IMR-90 (cell line): Measurements from ENCODE around the gene STAT1.

Experiments
- BHLHE40 ChIP-seq: fragments of 150-350 bp; IDR thresholded peaks from 2 replicates; pipeline ENCODE4 v1.6.1; 2016; ENCODE audit warnings: mild to moderate bottlenecking, low read depth, low read length
- CEBPB ChIP-seq: IDR thresholded peaks from 2 replicates; pipeline ENCODE4 v1.6.1; 2012; ENCODE audit warnings: low read depth, low read length, improper control_type of control experiment
- CTCF ChIP-seq: conservative IDR thresholded peaks from 2 replicates; pipeline ENCODE4 v1.5.1; 2012; ENCODE audit warnings: mild to moderate bottlenecking, low read depth, low read length, improper control_type of control experiment
- NFE2L2 ChIP-seq: fragments of 150-350 bp; IDR thresholded peaks from 2 replicates; pipeline ENCODE4 v1.6.1; 2016; ENCODE audit warnings: low read depth, mild to moderate bottlenecking, low read length
- POLR2A ChIP-seq: IDR thresholded peaks from 2 replicates; pipeline ENCODE4 v1.6.1; 2012; ENCODE audit warnings: mild to moderate bottlenecking, low read depth, low read length
- RAD21 ChIP-seq: IDR thresholded peaks from 2 replicates; pipeline ENCODE4 v1.6.1; 2012; ENCODE audit warnings: low read length, improper control_type of control experiment

- TF ChIP-seq CTCF (peak; percentile 57), RAD21 (peak; percentile 44), POLR2A (no peak), NFE2L2 (no peak), CEBPB (no peak), BHLHE40 (no peak)
Measured at GRCh38 chr2:190996338-190996946, 17.5 kb downstream of the STAT1 start.
